Measurements from ENCODE around the gene PNMA5.

The PNMA5 gene

DNA sequence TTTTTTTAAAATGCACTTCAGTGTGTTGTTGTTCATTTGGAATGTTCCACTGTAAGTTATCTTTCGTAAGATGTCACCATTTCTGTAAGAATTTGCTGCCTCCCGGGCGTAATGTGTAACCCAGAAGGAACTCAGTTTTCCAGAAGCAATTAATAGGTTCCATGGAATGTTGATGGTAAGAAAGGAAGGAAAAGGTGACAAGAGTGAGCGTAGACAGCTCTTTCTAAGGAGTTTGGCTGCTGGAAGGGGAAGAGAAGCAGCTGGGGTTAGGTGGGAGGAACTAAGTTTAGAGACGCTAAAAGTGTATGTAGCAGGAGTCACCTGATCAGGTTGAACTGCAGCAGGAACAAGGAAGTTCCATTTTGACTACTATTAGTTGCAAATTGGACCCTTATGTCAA is 35.9 kb downstream of the PNMA5 start:
- no peak overlapping the region for H3K4me2 ChIP-seq
- no peaks in the 10 kb centered on the region for H3K79me2 ChIP-seq (ENCODE audit: insufficient read depth, low read depth)
- no peak overlapping the region for H3K27ac ChIP-seq
- H2AFZ ChIP-seq (ENCODE audit: low read depth) = peak overlapping the region; percentile 83; the same call in 1 of the 2 replicates
- H3K4me1 ChIP-seq (ENCODE audit: low read depth, poor library complexity, severe bottlenecking) = no peaks in the 10 kb centered on the region
- H3K36me3 ChIP-seq (ENCODE audit: insufficient read depth) = no peaks in the 10 kb centered on the region
- TF ChIP-seq, protein P1, sequence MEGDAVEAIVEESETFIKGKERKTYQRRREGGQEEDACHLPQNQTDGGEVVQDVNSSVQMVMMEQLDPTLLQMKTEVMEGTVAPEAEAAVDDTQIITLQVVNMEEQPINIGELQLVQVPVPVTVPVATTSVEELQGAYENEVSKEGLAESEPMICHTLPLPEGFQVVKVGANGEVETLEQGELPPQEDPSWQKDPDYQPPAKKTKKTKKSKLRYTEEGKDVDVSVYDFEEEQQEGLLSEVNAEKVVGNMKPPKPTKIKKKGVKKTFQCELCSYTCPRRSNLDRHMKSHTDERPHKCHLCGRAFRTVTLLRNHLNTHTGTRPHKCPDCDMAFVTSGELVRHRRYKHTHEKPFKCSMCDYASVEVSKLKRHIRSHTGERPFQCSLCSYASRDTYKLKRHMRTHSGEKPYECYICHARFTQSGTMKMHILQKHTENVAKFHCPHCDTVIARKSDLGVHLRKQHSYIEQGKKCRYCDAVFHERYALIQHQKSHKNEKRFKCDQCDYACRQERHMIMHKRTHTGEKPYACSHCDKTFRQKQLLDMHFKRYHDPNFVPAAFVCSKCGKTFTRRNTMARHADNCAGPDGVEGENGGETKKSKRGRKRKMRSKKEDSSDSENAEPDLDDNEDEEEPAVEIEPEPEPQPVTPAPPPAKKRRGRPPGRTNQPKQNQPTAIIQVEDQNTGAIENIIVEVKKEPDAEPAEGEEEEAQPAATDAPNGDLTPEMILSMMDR (conservative IDR thresholded peaks at IDR 0.05; ENCODE audit: low read depth, low read length) = no peak
- H3K9ac ChIP-seq = no peak overlapping the region
- H3K27me3 ChIP-seq (ENCODE audit: insufficient read depth, low read depth) = no peaks in the 10 kb centered on the region
- no peak overlapping the region for H3K4me3 ChIP-seq (IDR thresholded peaks at IDR 0.05; ENCODE audit: insufficient read depth, low read depth, low read length)
- H4K20me1 ChIP-seq (ENCODE audit: insufficient read depth) = no peaks in the 10 kb centered on the region

DNA sequence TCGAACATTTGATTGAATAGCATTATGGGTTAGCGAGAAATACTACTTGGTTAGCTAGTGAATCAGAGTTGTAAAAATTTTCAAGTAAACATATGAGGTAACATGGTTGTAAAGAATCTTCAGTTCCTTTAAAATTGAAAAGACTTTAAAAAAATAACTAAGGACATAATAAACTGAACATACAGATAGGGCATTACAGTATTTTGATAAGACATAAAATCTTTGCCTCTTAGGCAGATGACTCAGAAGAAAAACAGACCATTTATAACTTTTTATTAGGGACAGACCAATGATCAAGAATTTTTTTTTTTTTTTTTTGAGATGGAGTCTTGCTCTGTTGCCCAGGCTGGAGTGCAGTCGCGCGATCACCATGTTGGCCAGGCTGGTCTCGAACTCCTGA is 43.1 kb downstream of the PNMA5 start:
- H3K9ac ChIP-seq = no peak overlapping the region

DNA sequence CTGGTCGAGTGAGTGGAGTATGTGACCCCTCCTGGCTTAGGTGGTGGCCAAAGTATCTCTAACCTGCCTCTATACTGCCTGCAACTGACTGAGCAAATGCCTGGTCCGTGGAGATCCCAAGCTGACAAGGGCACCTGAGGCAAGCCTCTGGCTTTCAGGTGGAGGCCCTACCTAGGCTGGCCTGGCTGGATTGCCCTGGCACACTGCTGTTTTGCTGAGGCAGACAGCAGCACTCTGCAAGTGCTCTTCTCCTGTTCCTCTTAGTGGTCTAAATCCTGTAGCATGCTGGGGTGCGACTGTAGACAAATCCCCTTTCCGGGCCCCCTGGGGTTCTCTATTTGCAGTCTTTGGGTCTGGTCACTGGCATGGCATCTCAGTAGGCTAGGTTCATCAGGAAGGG is 44.8 kb downstream of the PNMA5 start:
- H3K79me2 ChIP-seq (ENCODE audit: insufficient read depth, low read depth) = no peaks in the 10 kb centered on the region
- no peaks in the 10 kb centered on the region for H4K20me1 ChIP-seq (ENCODE audit: insufficient read depth)
- H3K4me1 ChIP-seq (ENCODE audit: low read depth, poor library complexity, severe bottlenecking) = no peaks in the 10 kb centered on the region
- H3K36me3 ChIP-seq (ENCODE audit: insufficient read depth) = no peaks in the 10 kb centered on the region
- H3K9ac ChIP-seq = no peak overlapping the region
- no peak overlapping the region for H3K4me2 ChIP-seq
- TF ChIP-seq, protein P1 (conservative IDR thresholded peaks at IDR 0.05; ENCODE audit: low read depth, low read length) = no peak
- no peak overlapping the region for H3K4me3 ChIP-seq (IDR thresholded peaks at IDR 0.05; ENCODE audit: insufficient read depth, low read depth, low read length)
- no peak overlapping the region for H2AFZ ChIP-seq (ENCODE audit: low read depth)
- no peaks in the 10 kb centered on the region for H3K27me3 ChIP-seq (ENCODE audit: insufficient read depth, low read depth)
- no peak overlapping the region for H3K27ac ChIP-seq

More for the DNA sequence above, 43.1 kb downstream of the PNMA5 start:
- no peak overlapping the region for H3K4me3 ChIP-seq (IDR thresholded peaks at IDR 0.05; ENCODE audit: insufficient read depth, low read depth, low read length)
- H3K27ac ChIP-seq = no peak overlapping the region
- TF ChIP-seq, protein P1 (conservative IDR thresholded peaks at IDR 0.05; ENCODE audit: low read depth, low read length) = no peak
- H3K4me2 ChIP-seq = no peak overlapping the region
- no peaks in the 10 kb centered on the region for H3K79me2 ChIP-seq (ENCODE audit: insufficient read depth, low read depth)
- no peaks in the 10 kb centered on the region for H3K27me3 ChIP-seq (ENCODE audit: insufficient read depth, low read depth)
- H3K4me1 ChIP-seq (ENCODE audit: low read depth, poor library complexity, severe bottlenecking) = no peaks in the 10 kb centered on the region
- no peaks in the 10 kb centered on the region for H4K20me1 ChIP-seq (ENCODE audit: insufficient read depth)
- H2AFZ ChIP-seq (ENCODE audit: low read depth) = no peak overlapping the region
- no peaks in the 10 kb centered on the region for H3K36me3 ChIP-seq (ENCODE audit: insufficient read depth)

DNA sequence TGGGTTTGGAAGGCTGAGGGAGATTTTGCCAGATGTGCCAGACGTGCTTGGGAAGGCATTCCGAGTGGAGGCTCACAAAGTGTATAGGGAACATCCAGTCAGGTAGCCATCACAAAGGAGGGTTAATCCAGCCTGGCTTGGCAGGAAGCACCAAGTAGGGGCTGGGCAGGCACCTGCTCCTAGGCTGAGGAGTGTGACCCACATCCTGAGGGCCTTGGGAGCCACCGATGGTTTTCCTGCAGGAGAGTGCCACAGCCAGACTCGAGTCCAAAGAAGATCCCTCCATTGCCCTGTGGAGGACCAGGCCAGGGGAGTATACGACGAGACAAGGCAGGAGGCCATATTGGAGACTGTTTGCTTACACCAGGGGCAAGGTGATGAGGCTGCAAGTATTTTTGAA is 47.2 kb downstream of the PNMA5 start:
- TF ChIP-seq, protein P1 (conservative IDR thresholded peaks at IDR 0.05; ENCODE audit: low read depth, low read length) = no peak
- Histone ChIP-seq H3K79me2 (ENCODE audit: insufficient read depth, low read depth) (no peaks in the 10 kb centered on the region), H3K4me1 (ENCODE audit: low read depth, poor library complexity, severe bottlenecking) (no peaks in the 10 kb centered on the region), H4K20me1 (ENCODE audit: insufficient read depth) (no peaks in the 10 kb centered on the region), H3K4me2 (no peak overlapping the region), H3K27ac (no peak overlapping the region), H3K27me3 (ENCODE audit: insufficient read depth, low read depth) (no peaks in the 10 kb centered on the region), H3K36me3 (ENCODE audit: insufficient read depth) (no peaks in the 10 kb centered on the region), H3K9ac (no peak overlapping the region), H3K4me3 (IDR thresholded peaks at IDR 0.05; ENCODE audit: insufficient read depth, low read depth, low read length) (no peak overlapping the region), H2AFZ (ENCODE audit: low read depth) (no peak overlapping the region)

Data from KMS-11 (cell line).